Calu3 (cell line): ENCODE results near the gene DACT2. TPM values are rescaled to one million over a fixed set of nuclear protein-coding genes. Genes with fewer than 3 reads are reported as not detected.

ENCODE experiments used
- BruUV-seq: library from RNA; stranded (reverse); fragments of 400-500 nt; replicated peaks from 2 replicates; lab custom pipeline; 2021; lab: Mats Ljungman, UMichigan
- CTCF ChIA-PET: fragments of 300-600 bp; sonication (Branson Sonifier 250); formaldehyde crosslinking; loops from one replicate; lab custom pipeline; 2022; ENCODE audit warnings: antibody characterized with exemption; lab: Charles Lee
- DNase-seq: peaks from one replicate; pipeline ENCODE4 v3.0.0; 2022
- H3K27ac Mint-ChIP-seq: one replicate; pipeline ENCODE4 v1.8.0; 2022; ENCODE audit warnings: mixed read lengths; ENCODE audit not compliant: unreplicated experiment
- H3K27me3 Mint-ChIP-seq: one replicate; pipeline ENCODE4 v1.8.0; 2022; ENCODE audit warnings: mixed read lengths; ENCODE audit not compliant: unreplicated experiment
- H3K36me3 Mint-ChIP-seq: one replicate; pipeline ENCODE4 v1.8.0; 2022; ENCODE audit warnings: mild to moderate bottlenecking, moderate library complexity, mixed read lengths; ENCODE audit not compliant: insufficient read depth, unreplicated experiment
- H3K4me1 Mint-ChIP-seq: one replicate; pipeline ENCODE4 v1.8.0; 2022; ENCODE audit warnings: mild to moderate bottlenecking, low read depth, mixed read lengths; ENCODE audit not compliant: unreplicated experiment
- H3K4me3 Mint-ChIP-seq: one replicate; pipeline ENCODE4 v1.8.0; 2022; ENCODE audit warnings: mild to moderate bottlenecking, low read depth, moderate library complexity, mixed read lengths; ENCODE audit not compliant: unreplicated experiment
- H3K9me3 Mint-ChIP-seq: one replicate; pipeline ENCODE4 v1.8.0; 2022; ENCODE audit warnings: low read depth, mixed read lengths; ENCODE audit not compliant: unreplicated experiment
- CTCF ChIP-seq: fragments of 200-600 bp; IDR thresholded peaks from one replicate; pipeline ENCODE4 v1.8.0; 2022; ENCODE audit warnings: antibody characterized with exemption; ENCODE audit not compliant: unreplicated experiment
- intact Hi-C: fragments of 100-400 bp; cut with micrococcal nuclease; formaldehyde crosslinking; loops from one replicate; pipeline ENCODE4 v1.10.0; 2022; ENCODE audit not compliant: unreplicated experiment
- total RNA-seq: library from RNA; stranded (reverse); gene quantifications from 2 replicates; pipeline ENCODE4 v1.2.3, GENCODE V29; 2022

The DACT2 gene
- total RNA-seq, 1 experiment from 2014 or later = not detected

GRCh38 chr6:168280020-168280898 is 39.3 kb downstream of the DACT2 start:
- CTCF ChIA-PET = no interaction called here
- H3K36me3 Mint-ChIP-seq = no peaks in the 10 kb centered on the region
- intact Hi-C loops = no loop called here
- no peak overlapping the region for H3K27ac Mint-ChIP-seq
- peaks cover under 1% of the 10 kb centered on the region for H3K4me1 Mint-ChIP-seq
- no peak for DNase-seq
- H3K27me3 Mint-ChIP-seq = peaks cover 52% of the 10 kb centered on the region
- H3K4me3 Mint-ChIP-seq = no peak overlapping the region
- no peak for TF ChIP-seq CTCF
- no TSS peak for BruUV-seq
- H3K9me3 Mint-ChIP-seq = no peaks in the 10 kb centered on the region

- CTCF ChIA-PET = no interaction called here
- no peak overlapping the region for H3K27ac Mint-ChIP-seq
- H3K4me1 Mint-ChIP-seq = peaks cover 9% of the 10 kb centered on the region
- no TSS peak for BruUV-seq
- no peak for DNase-seq
- no peaks in the 10 kb centered on the region for H3K9me3 Mint-ChIP-seq
- no peak overlapping the region for H3K4me3 Mint-ChIP-seq
- TF ChIP-seq CTCF = no peak
- no peaks in the 10 kb centered on the region for H3K36me3 Mint-ChIP-seq
- H3K27me3 Mint-ChIP-seq = peaks cover 44% of the 10 kb centered on the region
- intact Hi-C loops = no loop called here
These were observed 40.1 kb downstream of the DACT2 start for GRCh38 chr6:168279403-168279935.

GRCh38 chr6:168278904-168279303 is 40.7 kb downstream of the DACT2 start:
- no TSS peak for BruUV-seq
- Mint-ChIP-seq H3K4me3 (no peak overlapping the region), H3K4me1 (peaks cover 11% of the 10 kb centered on the region), H3K36me3 (no peaks in the 10 kb centered on the region), H3K27ac (no peak overlapping the region), H3K9me3 (no peaks in the 10 kb centered on the region), H3K27me3 (peaks cover 38% of the 10 kb centered on the region)
- intact Hi-C loops = no loop called here
- TF ChIP-seq CTCF = no peak
- no peak for DNase-seq
- CTCF ChIA-PET = no interaction called here

DNA sequence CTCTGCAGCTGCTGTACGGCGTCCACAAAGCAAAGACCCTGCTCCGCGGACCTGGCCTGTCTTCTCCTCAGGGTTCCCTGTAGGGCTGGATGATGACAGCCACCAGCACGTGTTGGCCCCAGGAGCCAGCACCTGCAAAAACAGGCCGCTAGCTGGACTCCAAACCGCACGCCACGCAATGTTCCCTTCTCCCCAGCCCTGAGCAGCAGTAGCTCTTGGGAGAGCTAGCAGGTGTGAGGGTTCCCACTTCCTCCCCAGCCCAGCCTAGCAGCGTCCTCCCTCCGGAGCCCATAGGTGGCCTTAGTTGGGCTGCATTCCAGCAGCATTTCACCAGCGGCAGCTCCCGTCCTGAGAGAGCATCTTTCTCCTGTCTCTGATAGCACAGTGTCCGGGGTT is 42.3 kb downstream of the DACT2 start:
- CTCF ChIA-PET = no interaction called here
- BruUV-seq = no TSS peak

More for the DNA sequence above, 42.3 kb downstream of the DACT2 start:
- DNase-seq = no peak
- H3K4me3 Mint-ChIP-seq = no peak overlapping the region
- H3K36me3 Mint-ChIP-seq = no peaks in the 10 kb centered on the region
- peaks cover 11% of the 10 kb centered on the region for H3K4me1 Mint-ChIP-seq
- no peak for TF ChIP-seq CTCF
- no peak overlapping the region for H3K27ac Mint-ChIP-seq
- H3K27me3 Mint-ChIP-seq = peaks cover 22% of the 10 kb centered on the region
- no peaks in the 10 kb centered on the region for H3K9me3 Mint-ChIP-seq
- intact Hi-C loops = no loop called here
